Measurements from ENCODE around the gene METTL23. TPM values are rescaled to one million over a fixed set of nuclear protein-coding genes. Genes with fewer than 3 reads are reported as not detected.

The METTL23 gene
- total RNA-seq, 1 donor, result 26.3 TPM

Other genes with a start within 250 kb of the METTL23 start
- gene RHBDF2, start 225.4 kb upstream of the METTL23 start, total RNA-seq, result 62.1 TPM
- gene CYGB, start 189.1 kb upstream of the METTL23 start, total RNA-seq, result 0.21 TPM
- gene PRCD, start 186.8 kb upstream of the METTL23 start, total RNA-seq, result 0.73 TPM
- gene ST6GALNAC2, start 141.0 kb upstream of the METTL23 start, total RNA-seq, result 2.3 TPM
- gene ST6GALNAC1, start 83.1 kb upstream of the METTL23 start, total RNA-seq, result 4.0 TPM
- gene MXRA7, start 15.9 kb upstream of the METTL23 start, total RNA-seq, result 10.3 TPM
- 48.5 TPM for gene JMJD6, start 233 bp upstream of the METTL23 start, total RNA-seq
- 288 TPM for gene SRSF2, start 10.5 kb downstream of the METTL23 start, total RNA-seq
- 28.2 TPM for gene MFSD11, start 11.3 kb downstream of the METTL23 start, total RNA-seq
- gene MGAT5B, start 141.6 kb downstream of the METTL23 start, total RNA-seq, result 0.42 TPM